Right forelimb (tissue), 1 donor: ENCODE results near the gene MYO3B.
A peak's percentile ranks its signal among the peaks of the same experiment; 100 is the strongest.

Source experiments
- DNase-seq: peaks from one replicate; pipeline ENCODE4 v3.0.0-alpha.2; 2018

Gene MYO3B

GRCh38 chr2:170485254-170486026 is 307.5 kb downstream of the MYO3B start:
- DNase-seq = no peak

- DNase-seq = no peak
Measured at GRCh38 chr2:170486730-170487129, 308.8 kb downstream of the MYO3B start.

- no peak for DNase-seq
Measured at GRCh38 chr2:170488807-170489206, 310.9 kb downstream of the MYO3B start.

- no peak for DNase-seq
Measured at GRCh38 chr2:170492010-170492409, 314.1 kb downstream of the MYO3B start.

- DNase-seq = no peak
Measured at GRCh38 chr2:170493426-170494097, 315.6 kb downstream of the MYO3B start.

- no peak for DNase-seq
Measured at GRCh38 chr2:170495896-170496295, 317.9 kb downstream of the MYO3B start.

- no peak for DNase-seq
Measured at GRCh38 chr2:170498619-170499018, 320.7 kb downstream of the MYO3B start.

GRCh38 chr2:170500104-170500503 is 322.2 kb downstream of the MYO3B start:
- DNase-seq = no peak

- DNase-seq = no peak
Measured at GRCh38 chr2:170500770-170501169, 322.8 kb downstream of the MYO3B start.

- no peak for DNase-seq
Measured at GRCh38 chr2:170501421-170502043, 323.6 kb downstream of the MYO3B start.

GRCh38 chr2:170502361-170503130 is 324.6 kb downstream of the MYO3B start:
- DNase-seq = no peak

- DNase-seq = no peak
Measured at GRCh38 chr2:170503563-170503962, 325.6 kb downstream of the MYO3B start.

- no peak for DNase-seq
Measured at GRCh38 chr2:170503971-170504809, 326.2 kb downstream of the MYO3B start.

GRCh38 chr2:170504810-170505145 is 326.8 kb downstream of the MYO3B start:
- no peak for DNase-seq

- peak; percentile 67 for DNase-seq
Measured at GRCh38 chr2:170505631-170506275, 327.8 kb downstream of the MYO3B start.

- no peak for DNase-seq
Measured at GRCh38 chr2:170509452-170510193, 331.7 kb downstream of the MYO3B start.

- DNase-seq = no peak
Measured at GRCh38 chr2:170512266-170512665, 334.3 kb downstream of the MYO3B start.

GRCh38 chr2:170514140-170514539 is 336.2 kb downstream of the MYO3B start:
- DNase-seq = no peak

GRCh38 chr2:170517538-170517937 is 339.6 kb downstream of the MYO3B start:
- no peak for DNase-seq

- DNase-seq = no peak
Measured at GRCh38 chr2:170518911-170519310, 341.0 kb downstream of the MYO3B start.

- no peak for DNase-seq
Measured at GRCh38 chr2:170521299-170521698, 343.4 kb downstream of the MYO3B start.
